Spinal cord (tissue), 10 donors: ENCODE measurements around the gene RFPL3. TPM values are rescaled to one million over a fixed set of nuclear protein-coding genes. Genes with fewer than 3 reads are reported as not detected.

Source experiments
- DNase-seq, 6 donors: peaks; one replicate each; pipeline versions ENCODE4 v3.0.0 to v3.0.0-alpha.2; 2013 to 2015; ENCODE audit warnings: low spot score in 6 of 6, low read depth in 4 of 6
- H3K27ac ChIP-seq: one replicate; pipeline ENCODE4 v1.5.1; 2013; ENCODE audit warnings: low read depth, low read length, control low read depth
- H3K27me3 ChIP-seq: one replicate; pipeline ENCODE4 v1.6.1; 2013; ENCODE audit warnings: low read length; ENCODE audit not compliant: control insufficient read depth, insufficient read depth
- H3K36me3 ChIP-seq: one replicate; pipeline ENCODE4 v1.6.1; 2013; ENCODE audit warnings: low read length; ENCODE audit not compliant: control insufficient read depth, insufficient read depth
- H3K4me1 ChIP-seq: one replicate; pipeline ENCODE4 v1.6.1; 2013; ENCODE audit warnings: low read length; ENCODE audit not compliant: control insufficient read depth, insufficient read depth
- H3K4me3 ChIP-seq: one replicate; pipeline ENCODE4 v1.5.1; 2013; ENCODE audit warnings: low read depth, low read length, control low read depth
- H3K9me3 ChIP-seq: one replicate; pipeline ENCODE4 v1.6.1; 2013; ENCODE audit warnings: low read length; ENCODE audit not compliant: control insufficient read depth, insufficient read depth
- WGBS: methylation state at CpG from one replicate; pipeline ENCODE4 v1.1.5; 2013; ENCODE audit warnings: missing lambda C conversion rate; ENCODE audit not compliant: insufficient coverage; 5-methylcytosine and 5-hydroxymethylcytosine counted together
- polyA plus RNA-seq, 2 donors: library from polyadenylated mRNA; unstranded; fragments of 120-200 nt; gene quantifications; one replicate each; pipeline ENCODE4 v1.2.1, GENCODE V29; 2013; ENCODE audit not compliant: insufficient read length in 2 of 2
- total RNA-seq, 2 donors: library from RNA; depleted of rRNA in 1 of 2; stranded (reverse); fragments of 120-200 nt in 1 of 2; fragments of >200 nt in 1 of 2; gene quantifications; one replicate each; pipeline versions ENCODE4 v1.2.3 to v1.2.4, GENCODE V29; 2013 to 2014
- donor health status: healthy.

The RFPL3 gene
- total and polyA plus RNA-seq, 4 donors = 0.38 to 0.47 TPM; not detected in 2

DNA sequence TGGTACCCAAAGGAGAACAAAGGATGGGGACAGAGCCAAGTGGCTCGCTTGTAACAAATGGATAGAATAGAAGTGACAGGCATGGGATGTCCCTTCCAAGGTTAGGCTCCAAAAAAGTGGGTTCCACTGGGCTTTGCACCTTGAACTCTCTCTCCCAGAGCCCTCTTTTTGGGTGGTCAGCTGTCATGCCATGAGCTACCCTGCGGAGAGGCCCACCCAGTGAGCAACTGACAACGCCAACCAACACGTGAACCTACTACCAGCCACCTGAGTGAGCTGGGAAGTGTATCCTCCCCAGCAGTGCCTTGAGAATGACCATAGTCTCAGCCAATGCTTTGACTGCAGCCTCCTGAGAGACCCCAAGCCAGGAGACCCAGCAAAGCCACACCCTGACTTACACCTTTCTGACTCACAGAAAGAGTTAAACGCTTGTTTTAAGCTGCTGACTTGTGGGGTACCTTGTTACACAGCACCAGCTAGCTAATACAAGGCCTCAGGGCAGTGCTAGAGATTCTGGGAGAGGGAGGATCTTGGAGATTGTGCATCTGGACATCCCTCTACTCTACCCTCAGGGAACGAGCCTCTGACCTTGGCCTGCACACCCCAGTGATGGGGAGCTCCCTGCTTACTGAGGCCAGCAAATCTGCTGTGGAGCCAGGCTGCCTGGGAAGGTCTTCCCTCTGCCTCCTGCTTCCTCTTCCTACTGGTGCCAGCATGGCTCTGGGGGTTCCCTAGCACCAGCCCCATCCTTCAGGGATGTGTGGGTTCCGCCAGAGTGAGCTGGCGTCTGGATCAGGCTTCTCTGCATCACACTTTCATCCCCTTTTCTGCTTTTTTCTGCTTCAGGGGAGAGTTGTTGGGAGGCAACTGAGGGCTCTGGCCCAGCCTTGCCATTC lies 29.1 kb upstream of the RFPL3 start:
- H3K27me3 ChIP-seq = no peaks in the 10 kb centered on the region
- H3K9me3 ChIP-seq = no peaks in the 10 kb centered on the region
- peaks cover 14% of the 10 kb centered on the region for H3K4me1 ChIP-seq
- WGBS = 81% methylated on average over 5 of the region's 8 CpGs
- H3K4me3 ChIP-seq = no peak overlapping the region
- H3K27ac ChIP-seq = no peak overlapping the region
- DNase-seq = no peak
- H3K36me3 ChIP-seq = no peaks in the 10 kb centered on the region

DNA sequence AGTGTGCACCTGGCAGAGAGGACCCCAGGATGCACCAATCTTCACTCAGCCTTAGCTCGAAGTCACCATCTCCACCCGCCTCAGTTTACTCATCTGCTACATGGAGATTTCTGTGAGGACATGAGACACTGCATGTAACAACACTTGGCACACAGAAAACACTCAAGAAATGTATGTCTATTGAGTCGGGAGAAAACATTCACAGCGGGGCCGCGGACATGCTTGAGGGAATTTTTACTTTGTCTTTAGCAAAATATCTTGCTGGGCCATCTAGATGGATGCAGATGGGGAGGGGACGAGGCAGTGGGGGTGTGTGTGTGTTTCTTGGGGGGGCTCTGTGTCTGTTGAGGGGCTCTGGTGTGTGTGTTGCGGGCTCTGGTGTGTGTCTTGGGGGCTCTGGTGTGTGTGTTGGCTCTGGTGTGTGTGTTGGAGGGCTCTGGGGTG lies 28.4 kb upstream of the RFPL3 start:
- DNase-seq = no peak
- H3K36me3 ChIP-seq = no peaks in the 10 kb centered on the region
- no peak overlapping the region for H3K27ac ChIP-seq
- no peak overlapping the region for H3K4me3 ChIP-seq
- no peaks in the 10 kb centered on the region for H3K9me3 ChIP-seq
- H3K4me1 ChIP-seq = peaks cover 14% of the 10 kb centered on the region
- no peaks in the 10 kb centered on the region for H3K27me3 ChIP-seq
- 93% methylated on average over 4 of the region's 8 CpGs for whole genome bisulfite sequencing

DNA sequence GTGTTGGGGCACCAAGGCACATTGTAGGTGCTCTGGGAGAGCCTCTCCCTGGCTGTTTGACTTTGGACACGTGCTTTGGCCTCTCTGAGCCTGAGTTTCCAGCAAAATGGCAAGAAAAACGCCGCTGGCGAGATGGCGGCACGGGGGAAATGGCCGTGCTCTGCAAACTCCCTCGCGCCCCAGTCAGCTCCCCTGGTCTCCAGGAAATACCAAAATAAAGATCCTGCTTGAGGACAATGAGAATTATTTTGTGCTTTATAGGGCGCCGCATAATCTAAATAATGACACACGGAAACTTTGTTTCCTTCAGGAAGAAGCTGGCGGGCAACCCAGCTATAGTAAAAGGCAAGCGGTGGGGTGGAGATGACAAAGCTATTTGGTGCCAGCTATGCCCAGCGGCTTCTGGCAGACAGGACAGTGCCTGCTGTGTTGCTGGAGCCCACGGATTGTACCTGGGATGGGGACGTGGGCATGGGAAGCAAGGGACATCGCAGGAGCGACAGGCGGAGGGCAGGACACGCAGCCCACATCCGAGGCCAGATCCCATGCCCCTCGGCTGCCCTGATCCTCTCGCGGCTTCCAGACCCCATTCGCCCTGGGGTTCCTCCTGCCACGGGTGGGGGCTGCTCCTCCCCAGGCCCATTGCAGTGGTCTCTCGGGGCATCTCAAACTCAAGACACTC lies 26.3 kb upstream of the RFPL3 start:
- 86% methylated on average over 27 of the region's 28 CpGs for WGBS
- Histone ChIP-seq H3K27me3 (no peaks in the 10 kb centered on the region), H3K9me3 (no peaks in the 10 kb centered on the region), H3K27ac (no peak overlapping the region), H3K4me3 (no peak overlapping the region), H3K4me1 (peaks cover 17% of the 10 kb centered on the region), H3K36me3 (no peaks in the 10 kb centered on the region)
- no peak for DNase-seq

DNA sequence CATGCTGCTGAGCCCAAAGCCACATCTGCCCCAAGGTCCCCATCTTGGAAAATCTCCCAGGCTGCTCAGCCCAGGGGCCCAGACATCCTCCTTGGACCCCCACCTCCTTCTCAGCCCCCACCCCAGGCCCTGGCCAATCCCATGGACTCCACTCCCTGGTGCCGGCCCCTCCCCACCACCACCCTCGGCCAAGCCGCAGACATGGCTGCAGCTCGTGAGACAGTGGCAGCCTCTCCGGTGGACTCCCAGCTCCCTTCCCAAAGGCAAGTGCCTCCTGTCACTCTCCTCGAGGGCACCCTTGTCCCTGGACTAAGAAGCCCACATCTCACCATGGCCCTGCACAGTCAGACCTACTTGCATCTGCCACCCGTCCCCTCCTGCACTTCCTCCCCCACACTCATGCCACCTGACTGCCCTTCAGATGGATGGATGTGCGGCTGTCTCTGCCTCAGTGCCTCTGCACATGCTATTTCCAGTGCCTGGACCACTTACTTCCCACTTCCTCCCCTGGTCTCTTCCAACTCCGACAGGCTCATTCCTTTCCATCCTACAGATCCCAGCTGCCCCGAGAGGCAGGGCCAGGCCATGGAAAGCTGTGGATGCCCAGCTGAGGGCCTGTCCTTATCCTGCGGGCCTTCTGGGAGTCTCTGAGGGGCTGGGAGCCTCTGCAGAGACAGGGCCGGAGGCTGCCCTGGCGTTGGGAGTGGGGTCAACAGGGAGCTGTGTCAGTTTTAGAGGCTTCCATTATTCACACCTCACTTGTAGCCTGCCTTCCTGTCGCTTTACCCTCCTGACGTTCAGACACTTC lies 25.5 kb upstream of the RFPL3 start:
- Histone ChIP-seq H3K4me1 (peaks cover 24% of the 10 kb centered on the region), H3K9me3 (no peaks in the 10 kb centered on the region), H3K36me3 (no peaks in the 10 kb centered on the region), H3K4me3 (no peak overlapping the region), H3K27ac (no peak overlapping the region), H3K27me3 (no peaks in the 10 kb centered on the region)
- no peak for DNase-seq
- 87% methylated on average over 9 of the region's 15 CpGs for WGBS

DNA sequence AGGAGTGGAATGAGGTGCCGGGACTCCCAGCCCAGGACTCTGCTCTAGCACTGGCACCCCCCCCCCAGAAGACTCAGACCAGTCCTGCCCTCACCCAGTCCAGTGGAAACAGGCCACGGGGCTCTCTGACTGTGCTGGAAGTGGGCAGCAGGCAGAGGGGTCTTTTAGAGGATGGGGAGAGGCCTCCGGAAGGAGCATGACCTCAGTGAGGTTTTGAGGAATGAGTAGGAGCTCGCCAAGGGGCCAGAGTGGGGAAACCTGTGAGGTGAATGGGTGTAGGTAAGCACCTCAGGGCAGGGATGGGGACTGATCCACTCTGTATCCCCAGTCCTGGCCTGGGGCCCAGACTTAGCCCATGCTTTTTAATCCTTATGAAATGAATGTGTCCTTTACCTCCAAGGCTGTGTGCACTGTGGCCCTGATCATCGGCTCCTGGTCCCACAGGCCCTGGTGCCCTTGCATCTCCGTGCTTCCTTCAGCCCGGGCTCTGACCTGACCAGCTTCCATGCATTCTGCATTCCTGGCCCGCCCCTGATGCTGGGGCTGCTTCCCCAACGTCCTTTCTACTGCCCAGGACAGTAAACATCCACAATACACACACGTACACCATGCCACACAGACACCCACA lies 24.4 kb upstream of the RFPL3 start:
- H3K27ac ChIP-seq = no peak overlapping the region
- no peak overlapping the region for H3K4me3 ChIP-seq
- H3K4me1 ChIP-seq = peaks cover 29% of the 10 kb centered on the region
- 86% methylated on average over 9 of the region's 10 CpGs for WGBS
- H3K9me3 ChIP-seq = no peaks in the 10 kb centered on the region
- no peaks in the 10 kb centered on the region for H3K36me3 ChIP-seq
- no peaks in the 10 kb centered on the region for H3K27me3 ChIP-seq
- DNase-seq = no peak

DNA sequence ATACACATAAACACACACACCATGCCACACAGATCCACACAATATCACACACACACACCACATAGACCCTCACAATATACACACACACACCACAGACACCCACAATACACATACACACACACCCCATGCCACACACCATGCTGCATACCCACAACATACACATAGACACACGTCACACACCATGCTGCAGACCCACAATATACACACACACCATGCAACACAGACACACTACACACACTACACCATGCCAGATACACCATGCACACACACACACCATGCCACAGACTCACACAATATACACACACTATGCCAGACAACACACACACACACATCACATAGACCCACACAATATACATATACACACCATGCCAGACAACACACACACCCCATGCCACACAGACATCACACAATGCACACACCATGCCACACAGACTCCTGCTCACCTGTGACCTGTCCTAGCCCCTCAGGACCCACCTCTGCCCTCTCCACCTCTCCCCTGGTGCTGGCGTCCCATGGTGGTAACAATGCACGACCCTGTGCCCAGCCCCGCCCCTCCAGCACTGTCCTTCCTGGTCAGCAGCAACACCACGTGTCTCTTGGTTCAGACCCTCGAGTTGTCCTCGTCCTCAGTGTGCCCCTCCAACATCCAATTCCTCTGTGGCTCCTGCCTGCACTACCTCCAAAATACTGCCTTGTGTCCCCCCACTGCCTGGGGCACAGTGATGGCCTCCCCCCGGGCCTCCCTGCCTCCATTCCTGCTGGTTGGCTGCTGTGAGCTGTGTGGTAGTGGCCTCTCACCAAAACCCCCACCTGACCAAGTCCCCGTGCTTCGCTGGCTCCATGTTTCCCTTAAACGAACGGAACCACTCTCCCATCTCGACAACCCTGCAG lies 23.7 kb upstream of the RFPL3 start:
- H3K4me3 ChIP-seq = no peak overlapping the region
- no peaks in the 10 kb centered on the region for H3K27me3 ChIP-seq
- DNase-seq = no peak
- 78% methylated on average over 8 of the region's 13 CpGs for WGBS
- H3K36me3 ChIP-seq = no peaks in the 10 kb centered on the region
- peaks cover 32% of the 10 kb centered on the region for H3K4me1 ChIP-seq
- H3K9me3 ChIP-seq = no peaks in the 10 kb centered on the region
- H3K27ac ChIP-seq = no peak overlapping the region

DNA sequence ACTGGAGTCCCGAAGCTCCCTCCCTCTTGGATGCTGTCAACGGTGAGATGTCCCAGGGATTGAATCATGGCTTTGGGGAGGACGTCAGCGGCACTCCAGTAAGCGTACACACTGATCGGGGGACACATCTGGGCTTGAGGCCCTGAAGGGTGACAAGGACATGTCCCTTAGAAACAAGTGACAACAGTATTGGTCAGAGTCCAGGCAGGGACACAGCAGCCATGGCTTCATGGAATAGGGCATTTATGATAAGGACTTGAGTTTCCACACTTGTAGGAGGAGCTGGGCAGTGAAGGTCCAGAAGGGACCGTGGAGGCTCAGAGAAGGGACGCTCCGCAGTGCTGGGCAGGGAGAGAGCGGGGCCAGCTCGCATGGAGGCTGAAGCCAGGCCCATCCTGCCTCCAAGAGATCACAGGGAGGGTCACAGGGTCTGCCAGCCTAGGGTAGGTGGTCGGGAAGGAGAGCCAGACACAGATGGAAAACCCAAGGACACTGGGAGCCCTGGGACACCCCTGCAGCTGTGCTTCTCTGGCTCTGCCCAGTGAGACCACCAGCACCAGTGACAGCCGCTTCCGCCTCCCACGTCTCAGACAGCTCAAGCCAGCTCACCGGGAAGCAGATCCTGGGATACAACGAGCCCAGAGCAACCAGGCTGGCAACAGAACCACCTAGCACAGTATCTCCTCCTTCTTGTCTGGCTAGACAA lies 22.9 kb upstream of the RFPL3 start:
- Histone ChIP-seq H3K36me3 (no peaks in the 10 kb centered on the region), H3K4me1 (peaks cover 33% of the 10 kb centered on the region), H3K27ac (no peak overlapping the region), H3K27me3 (no peaks in the 10 kb centered on the region), H3K9me3 (no peaks in the 10 kb centered on the region), H3K4me3 (no peak overlapping the region)
- 79% methylated on average over 17 of the region's 17 CpGs for WGBS
- DNase-seq = no peak

DNA sequence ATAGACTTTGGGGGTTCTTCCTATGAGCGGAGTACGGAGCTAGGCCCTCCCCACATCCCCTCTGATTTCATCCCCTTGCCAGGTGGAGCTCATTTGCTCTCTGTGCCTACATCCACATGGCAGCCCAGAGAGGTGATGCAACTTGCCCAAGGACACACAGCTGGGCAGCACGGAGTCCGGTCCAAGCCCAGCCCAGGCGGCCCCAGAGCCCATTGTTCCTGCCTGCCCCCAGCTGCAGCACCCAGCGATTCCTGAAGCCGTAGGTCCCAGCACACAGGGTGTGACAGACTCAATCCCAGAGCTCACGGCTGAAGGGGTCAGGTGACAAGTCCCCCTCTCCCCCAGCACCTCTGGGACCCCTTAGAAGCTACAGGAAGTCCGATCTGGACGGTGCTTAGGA lies 22.2 kb upstream of the RFPL3 start:
- no peak overlapping the region for H3K27ac ChIP-seq
- no peak for DNase-seq
- no peak overlapping the region for H3K4me3 ChIP-seq

More for the DNA sequence above, 22.2 kb upstream of the RFPL3 start:
- Histone ChIP-seq H3K27me3 (no peaks in the 10 kb centered on the region), H3K36me3 (no peaks in the 10 kb centered on the region), H3K4me1 (peaks cover 39% of the 10 kb centered on the region), H3K9me3 (no peaks in the 10 kb centered on the region)
- WGBS = 86% methylated on average over 8 of the region's 10 CpGs
